GM21526 (cell line): ENCODE results near the gene TBX2.

Experiments used
- ATAC-seq: cut with Tn5 transposase; IDR thresholded peaks from one replicate; pipeline ENCODE4 v1.9.1; 2021; ENCODE audit warnings: moderate library complexity; ENCODE audit not compliant: unreplicated experiment, low FRiP score

TBX2 gene

DNA sequence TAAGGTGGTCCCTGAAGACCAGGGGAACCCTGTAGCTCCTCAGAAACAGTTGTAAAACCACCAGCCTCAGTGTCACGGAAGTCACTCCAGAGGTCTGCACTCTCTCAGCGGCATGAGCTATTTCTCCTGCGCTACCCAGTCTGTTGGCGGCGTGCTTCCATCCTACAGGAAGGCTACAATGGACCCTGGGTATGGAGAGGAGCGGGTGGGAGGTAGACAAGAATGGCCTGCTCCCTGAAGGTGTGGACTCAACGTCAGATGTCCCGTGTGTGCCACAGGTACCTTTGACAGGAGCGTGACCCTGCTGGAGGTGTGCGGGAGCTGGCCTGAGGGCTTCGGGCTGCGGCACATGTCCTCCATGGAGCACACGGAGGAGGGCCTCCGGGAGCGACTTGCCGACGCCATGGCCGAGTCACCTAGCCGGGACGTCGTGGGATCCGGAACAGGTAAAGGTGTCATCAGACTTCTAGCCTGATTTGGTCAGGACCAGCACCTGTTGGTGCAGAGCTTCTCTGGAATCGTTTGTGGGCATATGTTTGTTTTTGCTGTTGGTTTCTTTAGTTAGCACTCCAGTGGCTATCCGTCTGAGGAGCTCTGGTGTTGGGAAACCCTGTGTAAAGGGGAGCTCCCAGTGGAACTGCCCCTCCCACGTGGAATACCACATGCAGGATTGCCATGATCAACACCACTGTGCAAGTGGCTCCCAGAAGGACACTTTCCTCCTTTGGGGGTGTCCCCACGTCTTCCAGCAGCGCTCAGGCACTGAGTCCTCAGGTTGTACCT lies 31.4 kb upstream of the TBX2 start:
- ATAC-seq: no peak

DNA sequence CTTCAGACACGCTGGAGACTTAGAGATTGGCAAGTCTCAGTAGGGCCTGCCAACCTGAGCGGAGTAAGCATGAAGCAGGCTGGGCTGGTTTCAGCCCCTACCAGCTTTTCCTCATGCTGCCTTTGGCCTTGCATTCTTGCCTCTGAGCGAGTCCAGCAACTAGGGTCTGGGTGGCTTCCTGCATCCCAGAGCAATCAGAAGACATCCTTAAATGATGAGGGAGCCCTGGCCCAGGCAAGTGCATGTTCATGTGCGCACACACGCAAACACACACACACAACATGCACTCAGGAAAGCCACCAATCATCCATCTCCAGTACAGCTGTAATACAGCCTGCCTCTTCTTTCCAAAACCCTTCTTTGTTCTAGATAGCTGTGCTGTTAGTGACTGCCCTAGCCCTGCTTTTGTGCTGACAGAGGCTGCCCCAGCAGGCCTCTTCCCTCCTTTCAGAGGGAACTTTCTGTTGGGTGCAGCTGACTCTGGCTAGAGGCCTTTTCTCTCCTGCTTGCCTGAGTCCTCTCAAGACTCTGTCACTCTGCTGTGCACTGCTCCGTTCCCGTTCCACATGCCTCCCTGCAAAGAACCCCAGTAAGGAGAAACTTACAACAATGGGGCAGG lies 30.7 kb upstream of the TBX2 start:
- no peak for ATAC-seq

DNA sequence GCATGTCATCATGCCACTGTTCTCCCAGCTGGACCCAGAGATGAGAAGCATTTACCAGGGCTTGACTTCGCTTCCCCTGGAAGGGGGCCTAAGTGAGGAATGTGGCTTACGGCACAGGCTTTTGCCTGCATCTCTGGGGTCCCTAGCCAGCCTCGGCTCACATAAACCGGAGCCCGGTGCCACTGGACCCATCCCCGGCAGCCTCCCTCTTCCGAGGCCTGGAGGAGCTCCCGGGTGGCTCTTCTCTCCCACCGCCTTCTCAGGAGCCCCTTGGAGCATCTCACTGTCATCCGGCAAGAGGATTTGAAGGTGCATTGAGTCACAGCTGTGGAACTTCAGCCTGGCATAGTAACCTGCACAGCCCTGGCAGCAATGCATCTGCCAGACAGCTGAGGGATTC lies 29.9 kb upstream of the TBX2 start:
- no peak for ATAC-seq

DNA sequence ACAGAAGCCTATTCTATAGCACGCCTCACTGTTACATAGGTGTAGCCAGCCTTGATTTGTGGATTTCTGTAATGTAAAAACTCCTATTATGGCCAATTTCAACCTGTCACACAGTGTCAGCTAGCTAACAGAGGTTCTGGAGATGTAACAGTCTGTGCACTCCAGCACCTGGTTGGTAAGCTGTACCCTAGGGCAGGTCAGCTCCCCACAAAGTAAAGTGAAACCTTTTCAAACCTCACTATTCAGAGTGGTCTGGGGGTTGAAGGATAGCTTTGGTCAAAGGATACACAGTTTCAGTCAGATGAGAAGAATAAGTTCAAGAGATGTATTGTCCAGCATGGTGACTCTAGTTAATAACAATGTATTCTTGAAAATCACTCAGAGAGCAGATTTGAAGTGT lies 28.5 kb upstream of the TBX2 start:
- ATAC-seq: no peak

DNA sequence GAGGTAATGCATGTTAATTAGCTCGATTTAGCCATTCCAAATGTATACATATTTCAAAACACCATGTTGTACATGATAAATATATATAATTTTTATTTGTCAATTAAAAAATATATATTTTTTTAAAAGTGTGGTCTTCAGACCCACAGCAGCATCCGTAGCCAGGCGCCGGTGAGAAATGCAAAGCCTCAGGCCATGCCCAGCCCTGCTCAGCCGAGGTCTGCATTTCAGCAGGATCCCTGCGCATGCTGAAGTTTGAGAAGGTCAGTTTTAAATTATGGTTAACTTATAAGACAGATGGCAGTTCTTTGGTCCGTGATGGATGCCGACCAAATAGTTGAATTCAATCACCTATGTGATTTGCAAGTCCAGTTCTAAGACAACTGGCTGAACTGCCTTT lies 28.0 kb upstream of the TBX2 start:
- no peak for ATAC-seq

DNA sequence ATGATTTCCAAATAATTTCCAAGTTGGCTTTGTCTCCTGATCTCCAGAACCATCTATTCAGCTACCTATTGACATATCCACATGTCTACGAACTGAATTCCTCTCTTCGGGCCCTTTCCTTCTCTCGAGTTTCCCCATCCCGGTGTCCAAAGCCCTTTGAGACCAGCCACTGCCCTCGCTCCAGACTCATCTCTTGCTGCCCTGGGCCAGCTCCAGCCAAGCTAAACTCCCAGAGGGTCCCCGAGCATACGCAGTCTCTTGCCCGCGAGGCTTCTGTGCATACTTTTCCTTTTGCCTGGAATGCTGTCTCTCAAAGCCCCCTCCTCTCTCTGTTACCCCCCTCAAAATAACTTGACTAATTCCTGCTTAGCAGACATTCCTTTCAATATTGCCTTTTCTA lies 27.2 kb upstream of the TBX2 start:
- ATAC-seq: no peak

DNA sequence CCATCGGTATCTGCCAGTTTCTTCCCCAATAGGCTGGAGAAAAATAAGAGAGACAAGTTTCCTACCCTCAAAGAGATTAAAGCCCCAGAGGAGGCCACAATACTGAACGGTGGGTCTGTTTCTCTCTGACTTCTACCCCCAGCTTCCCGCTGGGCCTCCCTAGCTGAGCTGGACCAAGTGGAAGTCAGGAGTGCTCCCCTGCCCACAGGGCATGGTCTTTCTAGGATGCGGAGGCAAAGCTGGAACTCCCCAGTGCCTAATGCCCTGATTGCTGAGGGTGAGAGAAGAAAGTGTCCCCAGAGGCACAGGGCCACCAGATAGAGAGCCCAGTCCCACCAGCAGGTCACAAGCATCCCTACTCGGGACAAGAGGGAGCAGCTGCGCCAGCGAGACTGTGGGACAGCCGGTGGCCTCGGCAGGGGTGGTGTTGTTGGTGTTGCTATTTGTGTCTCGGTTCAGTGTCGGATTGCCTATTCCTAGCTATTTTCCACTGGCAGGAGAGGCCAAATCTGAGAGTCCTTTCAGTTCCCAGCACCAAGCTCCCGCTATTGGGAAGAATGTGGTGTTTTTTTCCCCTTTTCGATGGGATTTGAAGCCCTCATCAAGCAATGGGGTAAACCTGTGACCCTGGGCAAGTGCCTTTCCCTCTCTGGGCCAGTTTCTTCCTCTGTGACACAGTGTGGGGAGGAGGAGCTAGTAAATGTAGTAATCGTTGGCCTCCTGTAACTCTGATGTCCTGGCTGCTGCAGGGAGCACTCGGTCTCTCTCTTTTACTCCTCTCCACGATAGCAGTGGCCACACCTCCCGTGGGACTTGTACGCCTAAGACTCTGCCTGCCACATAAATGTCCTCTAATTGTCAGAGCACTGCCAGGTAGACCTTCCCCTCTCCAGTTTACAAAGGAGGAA lies 22.5 kb upstream of the TBX2 start:
- ATAC-seq: no peak

DNA sequence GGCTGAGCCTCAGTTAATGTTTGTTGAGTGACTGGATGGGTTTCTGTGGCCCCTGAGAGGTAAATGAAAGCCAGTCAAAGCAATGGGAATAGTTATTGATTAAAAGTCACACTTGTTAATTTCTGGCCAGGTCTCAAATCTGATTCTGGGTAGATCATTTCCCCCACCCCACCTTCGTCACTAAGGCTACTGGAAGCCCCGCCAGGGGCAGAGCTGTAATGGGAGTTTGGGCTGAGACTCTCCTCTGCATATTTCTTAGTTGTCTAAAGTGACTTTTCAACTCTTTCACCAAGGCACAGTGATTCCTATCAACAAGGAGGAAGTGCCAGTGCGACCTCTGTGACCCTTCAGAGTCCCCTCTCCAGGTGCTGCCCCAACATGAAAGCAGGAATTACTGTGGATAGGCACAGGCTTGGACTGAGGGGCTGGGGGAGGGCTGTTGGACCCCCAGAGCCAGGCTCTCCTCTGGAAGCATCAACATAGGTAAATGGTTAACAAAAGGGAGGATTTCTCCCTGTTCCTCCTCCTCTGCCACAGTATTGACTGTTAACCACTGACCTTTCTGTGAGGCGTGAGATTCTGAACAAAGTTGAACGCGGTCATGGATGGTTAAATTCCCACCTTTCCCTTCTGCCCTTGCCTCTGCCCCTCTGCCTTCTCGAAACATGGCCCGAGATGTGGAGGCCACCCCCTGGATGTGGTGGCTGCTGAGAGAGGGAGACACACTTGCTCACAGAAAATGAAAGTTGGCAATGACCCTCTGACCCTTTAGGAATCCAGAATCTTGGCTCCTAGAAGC lies 20.8 kb upstream of the TBX2 start:
- ATAC-seq: no peak

DNA sequence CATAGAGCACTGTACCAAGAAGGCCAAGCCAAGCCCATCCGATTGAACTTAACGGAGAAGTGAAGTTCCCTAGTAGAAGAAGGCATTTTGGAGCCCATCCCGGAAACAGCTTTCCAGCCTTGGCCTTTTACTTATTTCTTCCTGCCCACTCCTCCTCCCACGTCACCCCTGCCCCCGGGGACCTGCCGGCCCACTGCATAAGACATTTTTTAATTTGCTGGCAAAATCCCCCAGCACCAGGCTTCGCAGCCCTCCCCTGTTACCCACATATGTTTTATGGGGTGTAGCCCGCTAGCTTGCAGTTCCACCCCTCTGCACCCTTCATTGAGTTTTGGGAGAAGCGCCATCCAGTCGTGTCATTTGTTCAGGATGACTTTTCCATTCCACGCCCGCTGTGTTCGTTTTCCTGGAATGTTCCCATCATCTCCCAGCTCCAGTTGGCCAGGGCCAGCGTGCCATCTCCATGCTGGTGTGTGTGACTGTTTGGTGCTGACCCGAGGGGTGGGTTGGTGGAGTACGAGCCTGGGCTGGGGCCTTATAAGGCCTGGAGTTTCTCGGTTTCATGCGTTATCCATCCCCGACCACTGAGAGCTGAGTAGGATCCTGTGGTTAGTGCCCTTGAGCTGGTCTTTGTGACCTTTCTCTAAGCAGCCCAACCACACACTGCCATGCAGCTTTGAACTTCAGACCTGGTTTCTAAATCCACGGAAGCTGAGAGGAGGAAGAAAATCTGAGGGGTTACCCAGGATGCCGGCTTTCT lies 20.0 kb upstream of the TBX2 start:
- no peak for ATAC-seq

DNA sequence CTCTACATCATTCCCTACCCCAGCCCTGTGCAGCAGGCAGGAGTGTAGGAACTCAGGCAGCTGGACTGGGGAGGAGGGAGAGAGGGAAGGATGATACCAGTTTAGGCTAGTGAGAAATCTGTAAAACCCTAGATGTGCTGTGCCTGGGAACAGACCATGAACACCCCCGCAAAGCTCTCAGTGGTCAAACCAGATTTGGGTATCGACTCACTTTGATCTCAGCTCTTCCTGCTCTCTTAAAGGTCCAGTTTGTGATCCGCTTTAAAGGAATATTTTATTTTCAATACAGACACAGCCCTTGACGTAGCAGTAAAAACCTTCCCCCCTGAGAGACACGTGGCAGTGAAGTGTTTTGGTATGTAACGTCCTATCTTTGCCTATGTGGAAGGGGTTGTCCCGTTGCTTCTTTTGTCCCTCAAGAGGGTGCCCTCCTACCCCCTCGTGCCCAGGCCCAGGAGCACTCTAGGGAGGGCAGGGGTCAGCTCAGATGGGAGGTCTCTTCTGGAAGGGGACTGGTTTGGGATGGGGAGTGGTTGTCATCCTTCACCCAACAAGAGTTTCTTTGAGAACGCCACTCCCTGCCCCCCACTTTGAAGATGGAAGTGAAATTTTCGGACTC lies 19.3 kb upstream of the TBX2 start:
- no peak for ATAC-seq

DNA sequence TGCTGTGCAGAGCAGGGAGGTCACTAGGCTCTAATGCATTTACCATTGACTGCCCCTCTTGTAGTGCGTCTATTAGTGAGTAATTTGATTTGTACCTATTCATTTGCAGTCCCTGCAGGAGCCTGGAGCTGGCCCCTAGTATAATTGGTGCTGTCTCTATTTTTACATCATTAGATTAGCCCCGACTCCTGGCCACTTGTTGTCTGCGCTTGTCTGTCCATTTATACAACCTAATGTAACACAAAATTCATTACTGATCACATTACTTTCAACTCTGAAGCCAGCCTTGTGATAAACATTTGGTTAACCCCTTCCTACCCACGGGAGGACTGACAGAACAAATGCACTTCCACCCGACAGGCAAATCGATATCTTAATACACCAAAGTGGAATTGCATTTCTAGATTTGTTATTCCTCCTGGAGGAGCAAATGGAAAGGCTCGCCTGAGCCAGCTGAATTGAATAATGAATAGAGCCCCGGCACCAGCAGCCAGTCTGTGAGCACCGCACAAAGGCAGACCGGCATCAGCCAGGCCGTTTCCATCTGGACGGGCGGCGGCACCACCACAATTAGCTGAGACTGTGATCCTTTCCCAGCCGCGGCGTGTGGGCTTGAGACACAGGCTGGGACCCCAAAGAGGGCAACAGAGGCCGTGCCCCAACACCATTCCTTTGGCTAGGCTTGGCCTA lies 18.7 kb upstream of the TBX2 start:
- no peak for ATAC-seq

DNA sequence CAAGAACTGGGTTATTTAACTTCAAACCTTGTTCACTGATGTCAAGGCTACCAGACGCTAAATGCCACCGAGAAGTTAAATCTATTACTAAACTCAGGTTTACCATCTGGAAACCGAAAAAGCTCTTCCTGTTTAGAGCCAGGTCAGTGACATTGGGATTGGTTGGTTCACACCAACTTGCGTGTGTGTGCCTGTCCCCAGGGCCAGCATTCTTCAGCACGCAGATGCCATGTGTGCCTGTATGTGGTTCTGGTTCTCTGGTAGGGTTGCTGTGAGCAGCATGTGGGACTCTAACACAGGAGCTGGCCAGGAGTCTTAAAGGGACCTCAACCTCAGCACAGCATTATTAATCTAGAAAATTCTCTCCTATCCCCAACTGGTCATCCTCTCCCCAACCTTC lies 18.1 kb upstream of the TBX2 start:
- no peak for ATAC-seq

DNA sequence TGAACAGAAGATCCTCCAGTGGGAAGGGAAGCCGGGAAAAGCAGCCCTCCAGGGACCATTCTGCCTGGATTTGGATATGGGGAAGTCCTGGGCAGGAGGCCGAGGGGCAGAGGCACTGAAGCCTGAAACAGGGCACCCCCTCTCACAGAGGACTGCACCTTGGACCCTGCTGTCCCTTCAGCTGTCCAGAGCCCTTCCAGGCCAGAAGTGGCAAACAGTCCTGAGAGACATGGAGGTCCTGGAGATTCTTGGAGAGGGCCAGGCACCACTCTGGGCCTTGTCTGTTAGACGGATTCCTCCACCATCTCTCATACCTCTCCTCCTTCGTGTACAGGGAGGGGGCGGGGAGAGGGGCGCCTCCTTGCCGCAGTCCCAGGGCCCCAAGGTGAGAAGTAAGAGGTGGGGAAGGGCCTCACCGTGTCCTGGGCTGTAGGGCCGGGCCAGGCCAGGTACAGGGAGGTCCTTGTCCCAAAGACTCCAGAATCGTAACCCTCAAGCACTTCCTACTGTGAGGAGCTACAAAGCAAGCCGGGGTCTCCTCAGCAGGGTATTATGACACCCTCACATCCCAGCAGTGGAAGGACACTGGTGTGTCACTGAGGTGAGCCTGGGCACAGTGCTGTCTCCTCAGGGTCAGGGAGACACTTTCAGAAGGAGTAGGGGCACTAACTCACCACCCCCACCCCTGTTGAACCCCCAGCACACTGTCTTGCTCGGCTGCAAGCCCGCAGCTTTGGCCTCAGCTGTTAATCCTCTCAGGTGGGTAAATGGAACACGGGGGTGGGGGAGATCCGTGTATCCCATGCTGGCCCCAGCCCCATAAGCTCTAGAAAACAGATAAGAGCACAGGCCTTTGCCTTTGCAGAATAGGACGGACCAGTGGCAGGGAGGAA lies 16.6 kb upstream of the TBX2 start:
- no peak for ATAC-seq

DNA sequence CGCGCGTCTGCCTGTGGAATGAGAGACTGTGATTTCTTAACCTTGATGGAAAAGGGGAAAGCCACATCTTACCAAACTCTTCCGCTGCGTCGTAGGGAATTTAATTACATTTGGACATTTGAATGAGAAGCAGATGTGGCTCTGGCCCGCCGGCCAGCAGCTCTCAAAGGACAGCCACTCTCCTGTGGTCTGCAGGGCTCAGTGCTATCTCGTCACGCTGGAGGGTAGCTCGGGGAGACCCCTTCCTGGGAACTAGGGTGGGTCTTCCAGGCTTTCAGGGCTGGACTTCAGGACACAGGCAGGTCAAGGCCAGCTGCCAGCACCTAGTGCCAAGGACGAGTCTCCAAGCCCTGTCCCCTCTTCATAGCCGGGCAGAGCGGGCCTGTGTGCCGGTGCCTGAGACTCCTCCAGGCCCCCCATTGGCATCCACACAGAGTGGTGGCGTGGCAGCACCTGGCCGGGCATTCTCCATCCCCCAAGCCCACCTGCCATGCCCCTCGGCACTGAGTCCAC lies 15.9 kb upstream of the TBX2 start:
- no peak for ATAC-seq

DNA sequence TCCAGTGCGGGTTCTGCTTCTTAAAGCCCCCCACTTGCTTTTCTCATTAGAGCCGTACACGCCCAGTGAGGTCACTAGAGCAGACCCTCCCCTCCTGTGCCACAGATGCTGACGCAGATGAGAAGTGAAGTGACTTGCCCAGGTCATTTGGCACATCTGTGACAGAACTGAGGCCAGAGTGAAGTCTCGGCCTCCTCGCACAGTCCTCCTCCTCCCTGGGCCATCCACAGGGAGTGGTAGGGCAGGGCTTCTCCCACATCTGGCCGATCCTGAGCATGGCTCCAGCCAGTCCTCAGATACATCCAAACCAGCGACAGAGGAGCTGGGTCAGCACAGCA lies 15.3 kb upstream of the TBX2 start:
- no peak for ATAC-seq

DNA sequence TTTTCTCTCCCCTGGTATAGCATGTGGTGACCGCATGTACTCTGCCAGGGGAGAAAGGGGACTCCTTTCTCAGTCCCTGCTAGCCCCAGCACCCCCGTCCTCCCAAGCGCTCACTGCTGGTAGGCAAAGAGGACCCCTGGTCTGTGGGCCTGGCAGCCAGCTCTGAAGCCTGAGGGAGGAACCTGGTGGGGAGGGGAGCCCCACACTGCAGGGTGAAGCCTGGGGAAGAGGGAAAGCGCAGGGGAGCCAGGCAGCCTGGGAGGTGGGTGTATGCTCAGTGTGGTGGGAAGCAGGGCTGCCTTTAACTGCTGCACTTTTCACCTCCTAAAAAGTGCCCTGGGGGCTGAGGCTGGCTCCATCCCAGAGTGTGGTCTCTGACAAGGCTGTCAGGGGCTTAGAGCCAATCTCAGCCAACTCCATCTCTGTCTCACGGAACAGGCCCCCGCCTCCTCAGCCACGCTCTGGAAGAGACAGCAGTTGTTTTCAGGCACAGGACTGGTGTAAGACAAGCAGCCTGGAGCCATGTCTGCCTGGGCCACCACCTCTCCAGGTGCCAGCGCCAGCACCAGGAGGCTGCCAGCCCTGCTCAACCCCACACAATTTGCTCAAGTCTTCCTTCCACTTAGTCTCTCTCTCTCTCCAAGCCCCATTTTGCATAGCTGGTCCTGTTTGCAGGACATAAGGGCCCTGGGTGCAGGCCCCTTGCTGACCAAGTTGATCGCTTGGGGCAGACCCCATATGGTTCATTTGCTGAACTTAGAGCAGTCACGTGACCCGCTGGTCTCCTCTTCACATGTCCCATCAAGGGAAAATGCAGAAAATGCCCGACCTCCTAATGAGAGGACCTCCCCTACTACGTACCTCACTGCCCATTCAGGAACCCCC lies 14.7 kb upstream of the TBX2 start:
- ATAC-seq: no peak
